ENCODE results near the gene ADAMTS6. TPM values are rescaled to one million over a fixed set of nuclear protein-coding genes. Genes with fewer than 3 reads are reported as not detected.

The ADAMTS6 gene
- total RNA-seq, 6 donors from 2014 or later: 2.2 to 19.4 (median 6.5) TPM

DNA sequence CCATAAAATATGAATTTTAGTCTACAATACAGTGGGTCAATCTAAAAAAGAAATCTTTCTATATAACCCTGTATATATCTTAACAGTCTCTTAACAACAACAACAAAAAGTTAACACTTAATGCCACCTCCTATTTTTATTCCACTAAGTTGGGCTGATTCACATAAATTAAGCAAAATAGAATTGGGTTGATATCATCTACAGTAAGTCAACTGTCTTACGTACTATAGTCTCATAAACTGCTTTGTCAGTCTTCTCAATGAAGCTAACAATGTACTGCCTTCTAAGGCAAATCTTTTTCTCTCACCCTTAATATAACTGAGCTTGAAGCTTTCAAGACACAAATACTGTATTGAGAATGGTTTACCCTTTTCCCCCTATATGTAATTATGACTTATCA, 185.7 kb downstream of the ADAMTS6 start:
- Histone ChIP-seq H3K9me3 (no peaks in the 10 kb centered on the region), H3K27me3 (no peaks in the 10 kb centered on the region), H3K4me1 (no peaks in the 10 kb centered on the region), H3K27ac (no peak overlapping the region), H3K36me3 (no peaks in the 10 kb centered on the region), H3K4me3 (no peak overlapping the region)
- TF ChIP-seq, protein P1, sequence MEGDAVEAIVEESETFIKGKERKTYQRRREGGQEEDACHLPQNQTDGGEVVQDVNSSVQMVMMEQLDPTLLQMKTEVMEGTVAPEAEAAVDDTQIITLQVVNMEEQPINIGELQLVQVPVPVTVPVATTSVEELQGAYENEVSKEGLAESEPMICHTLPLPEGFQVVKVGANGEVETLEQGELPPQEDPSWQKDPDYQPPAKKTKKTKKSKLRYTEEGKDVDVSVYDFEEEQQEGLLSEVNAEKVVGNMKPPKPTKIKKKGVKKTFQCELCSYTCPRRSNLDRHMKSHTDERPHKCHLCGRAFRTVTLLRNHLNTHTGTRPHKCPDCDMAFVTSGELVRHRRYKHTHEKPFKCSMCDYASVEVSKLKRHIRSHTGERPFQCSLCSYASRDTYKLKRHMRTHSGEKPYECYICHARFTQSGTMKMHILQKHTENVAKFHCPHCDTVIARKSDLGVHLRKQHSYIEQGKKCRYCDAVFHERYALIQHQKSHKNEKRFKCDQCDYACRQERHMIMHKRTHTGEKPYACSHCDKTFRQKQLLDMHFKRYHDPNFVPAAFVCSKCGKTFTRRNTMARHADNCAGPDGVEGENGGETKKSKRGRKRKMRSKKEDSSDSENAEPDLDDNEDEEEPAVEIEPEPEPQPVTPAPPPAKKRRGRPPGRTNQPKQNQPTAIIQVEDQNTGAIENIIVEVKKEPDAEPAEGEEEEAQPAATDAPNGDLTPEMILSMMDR (IDR thresholded peaks at IDR 0.05): no peak
- TF ChIP-seq EP300 (IDR thresholded peaks at IDR 0.05) (no peak), POLR2AphosphoS5 (IDR thresholded peaks at IDR 0.05) (no peak), POLR2A (IDR thresholded peaks at IDR 0.05) (no peak)
- ATAC-seq (ENCODE audit: low FRiP score in 2 of 2) (no peak), DNase-seq (no peak)
- WGBS, 2 donors: 93 to 97% methylated on average over 1 of the region's 1 CpG

DNA sequence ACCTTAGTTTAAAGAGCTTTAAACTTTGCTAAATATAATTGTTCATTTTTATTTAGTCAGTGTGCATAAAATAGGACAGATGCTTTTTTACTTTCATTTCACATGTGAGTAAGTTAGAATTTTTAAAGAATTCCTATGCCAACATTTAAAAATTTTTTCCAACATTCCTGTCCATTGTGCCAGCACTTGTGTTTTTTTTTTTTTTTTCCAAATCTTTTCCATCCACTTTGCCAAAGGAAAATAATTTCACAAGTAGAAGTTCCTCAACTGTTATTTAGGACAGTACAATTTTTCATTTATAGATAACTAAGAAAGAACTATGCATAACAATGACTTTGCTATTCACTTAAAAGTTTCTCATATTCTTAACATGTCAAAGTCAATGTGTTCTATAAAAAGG, 189.5 kb downstream of the ADAMTS6 start:
- Histone ChIP-seq H3K4me3 (no peak overlapping the region), H3K36me3 (no peaks in the 10 kb centered on the region), H3K9me3 (no peaks in the 10 kb centered on the region), H3K27ac (no peak overlapping the region), H3K4me1 (no peaks in the 10 kb centered on the region), H3K27me3 (no peaks in the 10 kb centered on the region)
- no peak for DNase-seq
- ATAC-seq (ENCODE audit: low FRiP score in 2 of 2): no peak
- no peak for TF ChIP-seq EP300 (IDR thresholded peaks at IDR 0.05)
- no peak for TF ChIP-seq POLR2A (IDR thresholded peaks at IDR 0.05)
- TF ChIP-seq, protein P1 (IDR thresholded peaks at IDR 0.05): no peak
- TF ChIP-seq POLR2AphosphoS5 (IDR thresholded peaks at IDR 0.05): no peak

DNA sequence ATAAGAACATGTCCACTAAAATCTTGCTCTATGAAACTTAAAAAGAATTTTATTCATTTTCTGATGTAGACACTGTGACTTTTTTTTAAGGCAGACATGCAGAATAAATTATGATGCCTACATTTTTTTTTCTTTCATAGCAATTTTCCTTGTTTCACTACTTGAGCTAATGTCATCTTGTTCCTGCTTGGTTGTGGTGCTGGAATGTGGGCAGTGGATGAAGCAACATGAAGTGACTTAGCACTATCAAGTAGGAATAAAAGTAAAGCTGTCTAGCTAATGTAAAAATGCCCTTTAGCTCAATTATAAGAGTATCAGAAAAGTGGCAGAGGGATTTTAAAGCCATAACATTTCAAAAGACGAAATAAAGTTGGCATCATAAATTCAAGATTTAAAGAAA, 191.0 kb downstream of the ADAMTS6 start:
- H3K9me3 ChIP-seq: no peaks in the 10 kb centered on the region
- H3K4me3 ChIP-seq: no peak overlapping the region
- ATAC-seq (ENCODE audit: low FRiP score in 2 of 2): no peak
- H3K27me3 ChIP-seq: no peaks in the 10 kb centered on the region
- TF ChIP-seq POLR2AphosphoS5 (IDR thresholded peaks at IDR 0.05) (no peak), POLR2A (IDR thresholded peaks at IDR 0.05) (no peak), EP300 (IDR thresholded peaks at IDR 0.05) (no peak)
- TF ChIP-seq, protein P1 (IDR thresholded peaks at IDR 0.05): no peak
- 94 to 97% methylated on average over 1 of the region's 1 CpG for WGBS, 2 donors
- no peak for DNase-seq
- no peaks in the 10 kb centered on the region for H3K4me1 ChIP-seq
- H3K27ac ChIP-seq: no peak overlapping the region
- no peaks in the 10 kb centered on the region for H3K36me3 ChIP-seq

DNA sequence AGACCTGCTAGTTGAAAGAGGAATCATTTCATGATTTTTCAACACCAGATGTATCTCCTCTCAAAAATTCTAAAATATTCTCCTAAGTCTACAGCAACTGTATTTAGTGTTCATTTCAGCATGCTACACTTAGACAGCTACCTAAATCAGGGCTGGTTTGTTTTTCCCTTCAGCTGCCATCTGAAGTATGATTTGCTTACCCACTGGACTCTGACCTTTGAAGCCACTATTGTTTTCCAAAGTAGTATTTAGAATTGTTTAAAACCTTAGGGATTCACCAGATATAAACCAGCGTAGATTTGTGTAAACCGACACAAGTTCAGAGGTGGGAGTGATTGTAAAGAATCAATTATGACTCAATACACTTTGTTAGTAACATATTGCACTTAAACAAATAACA, 193.1 kb downstream of the ADAMTS6 start:
- DNase-seq (no peak), ATAC-seq (ENCODE audit: low FRiP score in 2 of 2) (no peak)
- Histone ChIP-seq H3K36me3 (no peaks in the 10 kb centered on the region), H3K27me3 (no peaks in the 10 kb centered on the region), H3K4me1 (no peaks in the 10 kb centered on the region), H3K4me3 (no peak overlapping the region), H3K9me3 (no peaks in the 10 kb centered on the region), H3K27ac (no peak overlapping the region)
- no peak for TF ChIP-seq POLR2A (IDR thresholded peaks at IDR 0.05)
- no peak for TF ChIP-seq EP300 (IDR thresholded peaks at IDR 0.05)
- no peak for TF ChIP-seq POLR2AphosphoS5 (IDR thresholded peaks at IDR 0.05)
- TF ChIP-seq, protein P1 (IDR thresholded peaks at IDR 0.05): no peak
- WGBS, 2 donors: 94 to 97% methylated on average over 2 of the region's 2 CpGs

DNA sequence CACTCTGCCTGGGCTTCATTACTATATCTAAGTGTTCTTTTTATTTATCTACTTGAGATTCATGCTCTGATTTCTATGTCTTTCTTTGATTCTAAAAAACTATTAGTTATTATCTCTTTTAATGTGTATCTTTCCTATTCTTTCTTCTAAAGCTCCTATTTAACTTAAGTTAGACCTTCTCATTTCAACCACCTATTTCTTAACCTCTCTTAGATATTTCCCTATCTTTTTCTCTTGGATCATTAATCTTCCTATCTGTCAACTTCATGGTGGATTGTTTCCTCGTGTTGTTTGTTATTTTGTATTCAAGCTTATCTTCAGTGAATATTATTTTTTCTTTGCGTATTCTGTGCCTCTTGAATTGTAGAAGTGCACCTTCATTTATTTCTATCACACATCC, 202.1 kb downstream of the ADAMTS6 start:
- WGBS, 2 donors: 79 to 89% methylated on average over 2 of the region's 2 CpGs
- Histone ChIP-seq H3K4me1 (no peaks in the 10 kb centered on the region), H3K27ac (no peak overlapping the region), H3K27me3 (no peaks in the 10 kb centered on the region), H3K36me3 (no peaks in the 10 kb centered on the region), H3K4me3 (no peak overlapping the region), H3K9me3 (no peaks in the 10 kb centered on the region)
- TF ChIP-seq, protein P1 (IDR thresholded peaks at IDR 0.05): no peak
- TF ChIP-seq POLR2A (IDR thresholded peaks at IDR 0.05) (no peak), EP300 (IDR thresholded peaks at IDR 0.05) (no peak)
- no peak for DNase-seq
- no peak for ATAC-seq (ENCODE audit: low FRiP score in 2 of 2)

Measured in upper lobe of left lung (tissue), 6 donors.